GM18519 (cell line): ENCODE results near the gene EDA.
"Not testable (repeated sequence)": the region's sequence is repeated elsewhere in the genome, so short reads cannot be mapped to it uniquely, and the experiment has no call there.

Experiments
- ATAC-seq: cut with Tn5 transposase; IDR thresholded peaks from one replicate; pipeline ENCODE4 v1.9.1; 2021; ENCODE audit warnings: mild to moderate bottlenecking, moderate library complexity; ENCODE audit not compliant: unreplicated experiment, low FRiP score

Gene EDA

DNA sequence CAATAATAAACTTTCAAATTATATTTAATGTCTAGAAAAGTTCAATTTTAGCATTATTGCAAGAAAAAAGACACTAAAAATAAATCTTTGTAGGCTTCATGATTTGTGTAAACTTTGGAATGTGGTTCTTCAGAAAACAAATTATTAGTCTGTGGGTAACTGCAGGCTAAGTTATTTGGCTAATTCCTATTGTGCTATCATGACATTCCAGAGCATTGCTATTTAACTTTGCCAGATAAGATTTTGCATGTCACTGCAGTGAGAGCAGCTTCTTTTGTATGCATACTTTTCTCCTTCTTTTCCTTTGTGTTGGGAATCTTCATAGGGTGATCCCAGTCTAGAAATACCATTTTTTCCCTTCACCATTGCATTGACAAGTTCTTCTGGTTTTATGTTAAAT is 303.8 kb downstream of the EDA start:
- no peak for ATAC-seq

DNA sequence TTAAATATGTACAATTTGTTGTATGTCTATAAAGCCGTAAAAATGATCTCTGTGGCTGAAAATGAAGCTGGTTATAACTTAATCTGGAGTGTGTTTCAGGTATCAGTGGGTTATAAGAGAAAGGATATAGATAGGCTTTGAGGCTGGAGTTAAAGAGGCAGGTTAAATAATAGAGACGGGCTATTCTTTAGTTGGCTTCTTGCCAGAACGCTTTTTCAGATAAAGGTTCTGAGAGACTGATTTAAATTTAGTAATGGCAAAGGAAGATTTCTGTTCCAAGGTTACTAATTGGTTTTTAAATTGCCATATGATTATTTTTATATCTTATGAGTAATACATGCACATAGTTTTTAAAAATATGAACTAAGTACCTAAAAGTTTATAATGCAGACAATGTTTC is 316.4 kb downstream of the EDA start:
- ATAC-seq = no peak

DNA sequence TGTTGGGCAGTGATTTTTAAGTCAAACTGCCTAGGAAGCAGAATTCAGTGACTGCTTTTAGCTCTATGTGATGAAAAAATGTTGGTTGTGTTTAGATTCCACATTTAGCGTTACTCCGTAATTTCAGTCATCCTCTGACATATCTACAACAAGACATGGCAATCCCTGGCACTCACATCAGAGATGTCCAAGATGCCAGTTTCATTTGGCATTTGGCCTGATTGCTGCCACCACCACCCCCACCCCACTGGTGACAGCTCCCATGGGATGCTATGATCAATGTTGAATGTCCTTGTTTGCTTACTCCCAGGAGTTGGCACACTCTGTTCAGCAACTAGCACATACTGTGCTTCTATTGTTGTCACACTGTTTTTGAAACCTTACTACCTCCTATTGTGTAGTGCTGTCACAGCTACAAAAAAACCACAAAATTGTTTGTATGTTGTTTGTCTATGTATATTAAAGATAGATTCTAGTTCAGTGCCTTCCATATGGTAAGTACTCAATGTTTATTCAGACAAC is 332.4 kb downstream of the EDA start:
- no peak for ATAC-seq

DNA sequence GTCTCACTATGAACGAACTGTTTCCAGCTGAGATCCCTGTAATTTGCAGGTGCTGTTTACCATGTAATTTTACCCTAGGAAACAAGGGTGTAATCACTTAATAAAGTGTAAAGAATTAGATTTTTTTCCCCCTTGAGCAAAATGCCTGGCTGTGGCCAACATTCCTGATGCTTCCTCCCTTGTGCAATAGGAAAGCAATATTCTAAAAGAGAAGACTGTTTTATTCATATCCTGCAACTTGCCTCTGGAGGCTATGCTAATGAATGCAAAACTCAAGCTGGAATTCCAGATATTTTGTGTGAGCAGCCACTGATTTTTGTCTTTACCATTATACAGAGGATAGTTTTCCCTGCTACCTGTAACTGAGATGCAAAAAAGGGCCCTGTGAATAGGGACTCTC is 335.8 kb downstream of the EDA start:
- no peak for ATAC-seq

DNA sequence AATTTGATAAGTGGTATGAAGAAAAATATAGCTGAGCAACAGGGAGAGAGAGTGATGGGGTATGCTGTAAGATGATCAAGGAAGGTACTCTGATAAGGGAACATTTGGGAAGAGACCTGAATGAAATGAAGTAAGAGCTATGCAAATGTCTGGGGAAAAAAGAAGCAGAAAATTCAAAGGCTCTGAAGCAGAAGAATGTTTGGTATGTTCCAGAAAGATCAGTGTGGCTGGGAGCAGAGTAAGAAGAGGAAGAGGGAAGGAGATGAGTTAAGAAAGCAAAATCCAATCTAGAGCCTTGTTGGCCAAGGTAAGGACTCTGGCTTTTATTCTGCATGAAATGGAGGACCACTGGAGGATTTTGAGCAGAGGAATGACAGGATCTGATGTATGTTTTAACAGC is 343.8 kb downstream of the EDA start:
- ATAC-seq = no peak

DNA sequence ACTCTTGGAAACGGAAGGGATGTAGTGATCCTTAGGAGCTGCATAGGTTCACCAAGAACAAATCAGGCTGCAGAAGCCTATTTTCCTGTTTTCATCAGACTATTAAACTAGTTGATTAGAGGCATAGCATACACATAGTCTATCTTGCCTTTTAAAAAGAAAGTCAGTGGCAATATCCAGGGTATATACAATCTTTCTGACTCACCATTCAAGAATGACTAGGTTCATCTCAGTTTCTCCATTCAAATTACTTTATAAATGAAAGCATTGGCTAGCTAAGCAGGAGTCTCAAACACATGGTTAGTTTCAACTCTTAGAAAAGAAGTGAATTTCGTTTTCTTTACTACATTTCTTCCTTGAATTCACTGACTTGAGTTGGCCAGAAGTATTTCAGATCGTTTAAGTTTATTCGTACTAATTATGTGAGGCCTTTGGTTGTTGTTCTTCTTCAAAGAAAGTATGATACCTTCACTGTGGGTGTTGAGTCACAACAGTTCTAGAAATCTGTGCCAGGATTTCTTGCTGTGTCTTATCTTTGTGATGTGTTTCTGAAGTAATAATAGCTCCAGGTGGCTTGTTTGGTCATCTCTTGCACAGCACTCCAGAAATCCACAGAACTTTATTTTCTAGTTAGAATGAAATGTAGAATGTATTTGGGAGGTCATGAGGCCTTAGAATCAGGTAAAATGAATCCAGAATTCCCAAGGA is 345.6 kb downstream of the EDA start:
- ATAC-seq = no peak

DNA sequence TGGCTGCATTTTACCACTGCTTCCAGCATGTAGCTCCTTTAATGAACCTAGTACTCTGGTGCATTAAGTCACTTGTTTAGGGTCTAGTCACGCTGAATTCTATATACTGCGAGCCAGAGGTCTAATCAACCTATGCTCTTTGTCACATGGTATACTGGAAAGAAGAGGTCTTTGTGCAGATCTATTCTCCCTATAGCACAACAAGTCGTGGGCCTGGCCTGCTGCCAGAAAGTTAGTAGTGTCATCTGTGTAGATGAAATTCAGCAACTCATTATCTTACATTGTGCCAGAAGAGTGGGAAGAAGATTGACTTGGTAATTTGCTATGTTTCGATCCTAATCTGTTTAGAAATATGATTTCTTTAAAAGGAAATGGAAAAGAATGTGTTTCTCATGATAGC is 353.0 kb downstream of the EDA start:
- no peak for ATAC-seq

DNA sequence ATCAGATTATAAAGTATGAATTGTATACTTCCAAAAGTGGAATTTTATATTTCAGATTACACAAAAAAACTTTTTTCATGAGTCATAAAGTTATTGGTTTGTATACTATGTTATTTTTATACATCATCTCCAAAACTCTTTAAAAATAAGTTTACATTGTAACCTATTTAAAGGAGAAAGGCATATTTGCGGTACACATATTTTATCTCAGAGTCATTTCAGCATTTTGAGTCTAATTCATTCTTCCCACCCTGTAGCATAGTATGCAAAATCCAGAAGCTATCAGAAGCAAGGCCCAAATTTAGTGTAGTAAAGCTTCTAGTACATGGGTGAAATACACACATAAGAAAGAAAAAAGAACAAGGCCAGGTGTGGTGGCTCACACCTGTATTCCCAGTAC is 353.5 kb downstream of the EDA start:
- ATAC-seq = no peak

DNA sequence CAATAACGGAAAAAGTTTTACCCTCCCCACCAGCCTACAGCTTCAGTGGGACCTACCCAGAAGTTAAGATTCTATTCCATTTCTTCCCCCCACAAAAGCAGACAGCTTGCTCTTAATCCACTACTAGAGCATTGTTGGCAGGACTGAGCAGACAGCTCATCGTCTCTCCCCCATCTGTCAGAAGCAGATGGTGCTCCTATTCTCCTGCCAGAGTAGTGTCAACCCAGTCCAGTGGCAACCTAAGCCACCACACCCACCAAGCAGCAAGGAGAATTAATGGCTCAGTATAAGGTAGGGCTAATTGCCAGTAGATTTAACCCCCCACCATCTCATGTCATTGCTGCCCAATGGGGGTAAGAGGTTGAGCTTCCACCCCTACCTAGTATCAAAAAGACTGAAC is 371.8 kb downstream of the EDA start:
- ATAC-seq = no peak

DNA sequence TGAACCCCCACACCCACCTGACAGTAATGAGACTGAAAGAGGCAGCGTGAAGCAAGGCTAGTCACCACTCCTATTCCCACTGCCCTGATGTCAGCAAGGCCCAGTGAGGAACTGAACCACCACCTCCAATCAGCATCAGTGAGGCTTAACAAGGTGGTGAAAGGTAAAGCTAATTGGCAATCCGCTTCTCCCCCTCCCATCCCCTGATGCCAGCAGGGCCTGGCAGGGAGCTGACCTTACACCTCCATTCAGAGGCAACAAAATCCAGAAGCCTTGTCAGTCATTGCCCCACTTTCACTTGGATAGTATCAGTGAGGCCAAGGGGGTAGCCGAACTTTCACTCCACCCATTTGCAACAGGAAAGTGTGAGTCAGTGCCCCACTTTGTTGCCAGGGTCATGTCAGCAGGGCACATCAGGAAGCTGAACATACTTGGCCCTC is 373.1 kb downstream of the EDA start:
- no peak for ATAC-seq

DNA sequence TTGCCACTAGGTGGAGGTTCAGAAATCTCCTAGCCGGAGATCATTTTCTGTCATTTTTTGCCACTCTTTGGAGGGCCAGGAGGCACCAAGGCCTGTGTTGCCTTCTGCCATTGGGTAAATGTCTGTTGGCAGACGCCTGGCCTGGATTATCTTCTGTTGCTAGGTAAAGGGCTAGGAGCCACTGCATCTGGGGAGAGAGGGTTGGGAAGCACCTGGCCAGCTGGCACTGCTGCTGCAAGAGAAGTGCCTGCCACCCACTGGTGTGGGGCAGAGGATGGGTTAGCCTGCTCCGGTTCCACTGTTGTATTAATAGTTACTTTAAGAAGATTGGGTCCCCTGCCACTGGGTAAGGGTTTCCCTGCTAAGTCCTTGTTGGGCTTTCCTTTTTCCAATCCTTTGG is 375.8 kb downstream of the EDA start:
- no peak for ATAC-seq

DNA sequence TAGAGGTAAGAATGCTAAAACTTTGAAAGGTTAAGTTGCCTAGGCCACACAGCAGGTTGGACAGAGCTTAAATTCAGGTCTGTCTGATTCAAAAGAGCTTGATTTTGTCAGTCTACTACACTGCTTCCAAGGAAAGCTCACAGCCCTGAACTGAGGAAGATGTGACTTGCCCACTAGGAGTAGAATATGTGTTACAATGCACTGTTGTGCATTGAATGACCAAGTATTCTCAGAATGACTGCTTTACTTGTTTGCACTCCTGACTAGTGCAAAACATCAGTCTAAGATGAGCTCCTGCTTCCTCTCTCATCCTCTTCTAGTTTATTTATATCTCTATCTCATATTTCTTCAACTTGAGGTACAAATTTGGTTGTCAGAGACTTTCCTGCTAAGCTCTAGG is 377.6 kb downstream of the EDA start:
- ATAC-seq = no peak

DNA sequence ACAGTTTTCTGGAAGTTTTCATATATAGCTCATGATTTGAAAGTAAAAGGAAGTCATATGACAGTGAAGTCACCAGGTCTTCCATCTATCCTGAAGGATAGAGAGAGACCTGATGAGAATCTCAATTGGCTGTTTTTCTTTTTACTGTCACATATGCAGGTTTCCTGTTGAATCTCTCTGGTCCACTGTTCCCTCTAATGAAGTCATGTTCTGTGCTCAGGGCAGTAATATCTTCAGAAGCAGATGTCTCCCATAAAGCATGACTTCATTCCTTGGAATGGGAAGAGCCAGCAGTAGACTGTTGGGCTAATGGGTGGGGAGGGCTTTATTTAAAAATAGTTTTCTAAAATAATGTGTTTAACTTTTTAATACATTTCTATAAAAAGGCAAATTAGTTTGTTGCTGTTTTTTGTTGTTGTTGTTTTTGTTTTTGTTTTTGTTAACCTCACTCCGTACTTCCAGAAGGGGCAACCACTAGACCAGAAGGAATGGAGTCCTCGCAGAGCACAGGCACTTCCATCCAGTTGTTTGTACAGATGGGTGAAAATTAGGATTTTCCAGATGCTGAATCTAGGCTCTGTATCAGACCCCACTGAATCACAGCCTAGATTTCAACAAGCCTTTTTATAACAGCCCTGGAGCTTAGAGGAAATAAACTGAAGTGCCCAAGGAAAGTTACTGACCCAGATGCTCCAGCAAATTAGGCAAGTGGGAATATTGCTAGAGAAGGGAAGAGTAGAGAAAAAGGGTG is 379.6 kb downstream of the EDA start:
- ATAC-seq = no peak

DNA sequence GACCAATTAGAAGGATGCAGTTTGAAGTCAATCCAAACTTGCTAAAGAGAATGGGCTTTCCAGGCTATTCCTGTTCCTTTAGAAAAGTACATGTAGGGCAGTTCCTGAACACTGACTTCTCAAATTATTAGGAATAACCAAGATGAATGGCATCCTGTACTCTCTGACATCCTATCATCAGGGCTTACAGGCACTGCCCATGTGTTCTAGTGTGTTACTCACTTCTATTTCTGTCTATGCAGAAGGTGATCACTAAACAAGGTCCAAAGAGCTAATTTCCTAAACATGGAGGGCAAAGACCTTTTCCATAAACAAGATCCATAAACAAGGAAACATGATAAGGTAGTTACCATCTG is 380.2 kb downstream of the EDA start:
- ATAC-seq = no peak

DNA sequence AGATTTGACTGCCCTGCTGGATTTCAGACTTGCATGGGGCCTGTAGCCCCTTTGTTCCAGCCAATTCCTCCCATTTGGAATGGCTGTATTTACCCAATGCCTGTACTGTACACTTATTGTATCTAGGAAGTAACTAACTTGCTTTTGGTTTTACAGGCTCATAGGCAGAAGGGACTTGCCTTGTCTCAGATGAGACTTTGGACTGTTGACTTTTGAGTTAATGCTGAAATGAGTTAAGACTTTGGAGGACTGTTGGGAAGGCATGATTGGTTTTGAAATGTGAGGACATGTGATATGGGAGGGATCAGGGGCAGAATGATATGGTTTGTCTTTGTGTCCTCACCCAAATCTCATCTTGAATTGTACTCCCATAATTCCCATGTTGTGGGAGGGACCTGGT is 382.4 kb downstream of the EDA start:
- not testable (repeated sequence) for ATAC-seq

DNA sequence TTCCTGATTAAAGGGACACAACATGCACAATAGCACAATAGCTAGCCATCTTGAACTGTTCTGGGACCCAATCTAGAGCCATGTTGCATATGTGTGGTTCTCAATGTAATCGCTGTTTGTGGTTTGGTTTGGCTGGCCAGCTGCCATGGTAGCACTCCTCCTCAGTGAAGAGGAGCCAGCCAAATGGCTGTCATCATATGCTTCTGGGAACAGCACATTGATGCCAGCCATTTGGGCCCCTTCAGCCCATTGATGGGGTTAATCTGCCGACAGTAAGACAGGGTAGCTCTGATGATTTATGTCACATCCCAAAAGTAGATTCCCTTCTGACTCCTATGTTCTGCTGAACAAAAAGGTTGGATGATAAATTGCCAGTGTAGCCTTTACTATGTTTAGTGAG is 385.4 kb downstream of the EDA start:
- no peak for ATAC-seq

DNA sequence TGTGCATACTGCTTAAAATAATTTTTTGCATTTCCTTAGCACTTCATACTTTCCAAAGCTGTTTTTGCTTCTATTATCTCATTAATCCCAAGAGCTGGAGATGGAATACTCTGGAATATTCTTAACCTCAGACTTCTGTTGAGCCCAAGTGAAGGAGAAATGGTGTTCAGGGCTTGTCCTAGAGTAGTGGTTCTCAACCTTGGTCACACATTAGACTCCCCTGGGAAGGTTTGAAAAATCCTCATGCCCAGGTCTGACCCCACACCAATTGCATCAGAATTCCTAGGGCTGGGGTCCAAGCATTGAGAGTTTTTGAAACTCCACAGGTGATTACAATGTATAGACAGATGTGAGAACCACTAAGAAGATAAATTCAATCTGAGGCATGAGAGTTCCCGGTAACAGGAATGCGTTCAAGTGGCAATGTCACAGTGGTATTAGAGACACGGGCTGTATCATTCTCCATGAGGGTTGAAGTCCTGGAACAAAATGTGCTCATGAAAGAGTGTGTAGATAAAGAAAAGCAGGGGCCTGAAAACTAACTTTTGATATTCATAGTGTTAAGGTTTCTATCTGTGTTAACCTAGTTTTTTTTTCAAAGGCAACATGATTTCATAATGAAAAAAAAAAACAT is 385.9 kb downstream of the EDA start:
- no peak for ATAC-seq

DNA sequence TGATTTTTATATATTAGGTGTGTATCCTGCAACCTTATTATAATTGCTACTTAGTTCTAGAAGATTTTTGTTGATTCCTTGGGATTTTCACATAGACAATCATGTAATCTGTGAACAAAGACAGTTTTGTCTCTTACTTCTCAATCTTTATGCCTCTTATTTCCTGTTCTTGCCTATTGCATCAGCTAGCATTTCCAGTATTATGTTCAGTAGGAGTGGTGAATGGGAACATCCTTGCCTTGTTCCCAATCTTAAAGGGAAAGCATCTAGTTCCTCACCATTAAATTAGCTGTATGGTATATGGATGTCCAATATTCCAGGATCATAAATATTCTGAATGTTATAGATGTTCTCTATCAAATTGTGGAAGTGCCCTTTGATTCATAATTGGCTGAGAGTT is 392.0 kb downstream of the EDA start:
- no peak for ATAC-seq

DNA sequence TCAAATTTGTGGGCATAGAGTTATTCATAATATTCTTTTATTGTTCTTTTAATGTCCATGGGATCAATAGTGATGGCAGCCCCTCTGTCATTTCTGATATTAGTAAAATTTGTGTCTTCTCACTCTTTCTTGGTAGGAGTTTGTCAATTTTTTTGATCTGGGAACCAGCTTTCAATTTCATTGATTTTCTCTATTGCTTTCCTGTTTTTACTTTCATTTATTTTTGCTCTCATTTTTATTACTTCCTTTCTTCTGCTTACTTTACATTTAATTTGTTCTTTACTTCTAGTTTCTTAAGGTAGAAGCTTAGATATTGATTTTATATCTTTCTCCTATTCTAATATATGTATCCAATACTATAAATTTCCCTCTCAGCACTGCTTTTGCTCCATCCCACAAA is 393.1 kb downstream of the EDA start:
- no peak for ATAC-seq

DNA sequence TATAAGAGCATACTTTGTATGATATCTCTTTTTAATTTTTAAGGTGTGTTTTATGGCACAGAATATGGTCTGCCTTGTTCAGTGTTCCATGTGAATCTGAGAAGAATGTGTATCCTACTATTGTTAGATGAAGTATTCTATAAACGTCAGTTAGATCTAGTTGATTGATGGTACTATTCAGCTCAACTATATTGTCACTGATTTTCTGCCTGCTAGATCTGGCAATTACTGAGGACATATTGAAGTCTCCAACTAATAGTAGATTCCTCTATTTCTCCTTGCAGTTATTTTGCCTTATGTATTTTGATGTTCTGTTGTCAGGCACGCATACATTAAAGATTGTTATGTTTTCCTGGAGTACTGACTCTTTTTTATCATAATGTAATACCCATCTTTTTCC is 394.1 kb downstream of the EDA start:
- ATAC-seq = no peak

DNA sequence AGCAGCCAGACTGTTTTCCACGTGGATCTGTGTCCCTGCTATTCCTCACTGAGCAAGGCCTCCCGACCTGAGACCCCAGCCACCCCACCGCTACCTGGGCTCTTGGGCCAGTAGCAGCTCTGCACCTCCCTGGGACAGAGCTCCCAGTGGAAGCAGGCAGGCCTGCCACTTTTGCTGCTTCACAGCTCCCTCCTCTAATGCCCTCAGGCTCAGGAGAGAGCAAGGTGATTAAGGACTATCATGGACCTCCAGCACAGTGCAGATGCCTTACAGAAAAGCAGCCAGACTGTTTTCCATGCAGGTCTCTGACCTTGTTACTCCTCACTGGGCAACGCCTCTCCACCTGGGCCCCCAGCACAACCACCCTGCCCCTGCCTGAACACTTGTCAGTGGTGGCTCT is 396.8 kb downstream of the EDA start:
- no peak for ATAC-seq
